PC-9 (cell line): ENCODE results near the gene CCDC63.

Source experiments
- EZH2 ChIP-seq: fragments of 200-600 bp; sonication (generic); IDR thresholded peaks from 2 replicates; pipeline ENCODE4 v1.8.0; 2017; ENCODE audit warnings: antibody characterized with exemption, low read depth
- TF ChIP-seq, protein P1 (sequence below): fragments of 200-600 bp; sonication (generic); conservative IDR thresholded peaks from 2 replicates; pipeline ENCODE4 v1.6.1; 2017; ENCODE audit warnings: mixed run types, antibody characterized with exemption, mild to moderate bottlenecking, moderate library complexity

GRCh38 chr12:110919720-110920119 is 72.9 kb downstream of the CCDC63 start:
- TF ChIP-seq, protein P1, sequence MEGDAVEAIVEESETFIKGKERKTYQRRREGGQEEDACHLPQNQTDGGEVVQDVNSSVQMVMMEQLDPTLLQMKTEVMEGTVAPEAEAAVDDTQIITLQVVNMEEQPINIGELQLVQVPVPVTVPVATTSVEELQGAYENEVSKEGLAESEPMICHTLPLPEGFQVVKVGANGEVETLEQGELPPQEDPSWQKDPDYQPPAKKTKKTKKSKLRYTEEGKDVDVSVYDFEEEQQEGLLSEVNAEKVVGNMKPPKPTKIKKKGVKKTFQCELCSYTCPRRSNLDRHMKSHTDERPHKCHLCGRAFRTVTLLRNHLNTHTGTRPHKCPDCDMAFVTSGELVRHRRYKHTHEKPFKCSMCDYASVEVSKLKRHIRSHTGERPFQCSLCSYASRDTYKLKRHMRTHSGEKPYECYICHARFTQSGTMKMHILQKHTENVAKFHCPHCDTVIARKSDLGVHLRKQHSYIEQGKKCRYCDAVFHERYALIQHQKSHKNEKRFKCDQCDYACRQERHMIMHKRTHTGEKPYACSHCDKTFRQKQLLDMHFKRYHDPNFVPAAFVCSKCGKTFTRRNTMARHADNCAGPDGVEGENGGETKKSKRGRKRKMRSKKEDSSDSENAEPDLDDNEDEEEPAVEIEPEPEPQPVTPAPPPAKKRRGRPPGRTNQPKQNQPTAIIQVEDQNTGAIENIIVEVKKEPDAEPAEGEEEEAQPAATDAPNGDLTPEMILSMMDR = no peak
- no peak for TF ChIP-seq EZH2
